ENCODE results near the gene CAV2.

DNA sequence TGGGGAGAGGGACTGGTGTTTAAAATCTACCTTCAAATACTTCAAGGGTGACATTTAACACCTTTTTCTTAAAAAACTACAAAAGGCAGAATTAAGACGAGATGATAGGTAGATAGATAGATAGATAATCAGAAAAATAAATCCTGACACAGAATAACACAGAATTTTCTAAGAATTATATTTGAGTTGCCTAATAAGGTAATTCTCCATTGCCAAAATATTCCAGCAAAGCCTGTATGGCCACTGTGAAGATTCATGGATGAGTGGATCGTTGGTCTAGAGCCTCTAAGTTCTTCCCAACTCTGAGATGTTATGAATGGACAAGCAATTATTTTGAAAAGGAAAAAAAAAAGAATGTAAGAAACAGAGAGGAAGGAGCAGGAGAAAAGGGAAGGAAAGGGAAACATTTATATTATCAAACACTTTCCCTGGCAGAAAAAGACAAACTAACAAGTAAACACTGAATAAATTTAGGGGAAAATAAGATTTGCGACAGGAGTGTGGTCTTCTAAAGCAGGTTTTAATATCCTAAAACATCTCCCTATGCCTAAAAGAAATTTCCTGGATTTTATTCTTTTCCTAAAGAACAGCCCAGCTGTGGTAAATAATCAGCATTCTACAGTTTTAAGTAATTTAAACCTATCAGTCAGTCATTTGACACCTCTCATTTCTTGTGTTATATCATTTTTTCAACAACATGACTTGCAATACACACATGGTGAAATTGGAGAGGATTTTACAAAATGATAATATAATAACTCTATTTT lies 7.5 kb upstream of the CAV2 start:
- TF ChIP-seq, protein P1, sequence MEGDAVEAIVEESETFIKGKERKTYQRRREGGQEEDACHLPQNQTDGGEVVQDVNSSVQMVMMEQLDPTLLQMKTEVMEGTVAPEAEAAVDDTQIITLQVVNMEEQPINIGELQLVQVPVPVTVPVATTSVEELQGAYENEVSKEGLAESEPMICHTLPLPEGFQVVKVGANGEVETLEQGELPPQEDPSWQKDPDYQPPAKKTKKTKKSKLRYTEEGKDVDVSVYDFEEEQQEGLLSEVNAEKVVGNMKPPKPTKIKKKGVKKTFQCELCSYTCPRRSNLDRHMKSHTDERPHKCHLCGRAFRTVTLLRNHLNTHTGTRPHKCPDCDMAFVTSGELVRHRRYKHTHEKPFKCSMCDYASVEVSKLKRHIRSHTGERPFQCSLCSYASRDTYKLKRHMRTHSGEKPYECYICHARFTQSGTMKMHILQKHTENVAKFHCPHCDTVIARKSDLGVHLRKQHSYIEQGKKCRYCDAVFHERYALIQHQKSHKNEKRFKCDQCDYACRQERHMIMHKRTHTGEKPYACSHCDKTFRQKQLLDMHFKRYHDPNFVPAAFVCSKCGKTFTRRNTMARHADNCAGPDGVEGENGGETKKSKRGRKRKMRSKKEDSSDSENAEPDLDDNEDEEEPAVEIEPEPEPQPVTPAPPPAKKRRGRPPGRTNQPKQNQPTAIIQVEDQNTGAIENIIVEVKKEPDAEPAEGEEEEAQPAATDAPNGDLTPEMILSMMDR (IDR thresholded peaks at IDR 0.05) = no peak
- TF ChIP-seq ZFX (IDR thresholded peaks at IDR 0.05; ENCODE audit: borderline replicate concordance) = no peak
